Activated CD4-positive, alpha-beta T cell treated with anti-CD3 and anti-CD28 coated beads, Interleukin-2, amount 50 U/mL, for 24 hours (primary cell): ENCODE measurements around the gene LGI2.
"Not testable (repeated sequence)": the region's sequence is repeated elsewhere in the genome, so short reads cannot be mapped to it uniquely, and the experiment has no call there.

Experiments
- DNase-seq, 2 donors: peaks; one replicate each; pipeline ENCODE4 v3.0.0-alpha.2; 2020; ENCODE audit warnings: low read depth in 1 of 2, low spot score in 1 of 2

The LGI2 gene

GRCh38 chr4:25030277-25031076, at the start of gene LGI2:
Gene LGI2 (minus strand): TSS chr4:25030946. CDS start chr4:25030693, 253 bp downstream.
- no peak for DNase-seq

- no peak for DNase-seq
These were observed 47.8 kb upstream of the LGI2 start for GRCh38 chr4:25078523-25078922.

DNA sequence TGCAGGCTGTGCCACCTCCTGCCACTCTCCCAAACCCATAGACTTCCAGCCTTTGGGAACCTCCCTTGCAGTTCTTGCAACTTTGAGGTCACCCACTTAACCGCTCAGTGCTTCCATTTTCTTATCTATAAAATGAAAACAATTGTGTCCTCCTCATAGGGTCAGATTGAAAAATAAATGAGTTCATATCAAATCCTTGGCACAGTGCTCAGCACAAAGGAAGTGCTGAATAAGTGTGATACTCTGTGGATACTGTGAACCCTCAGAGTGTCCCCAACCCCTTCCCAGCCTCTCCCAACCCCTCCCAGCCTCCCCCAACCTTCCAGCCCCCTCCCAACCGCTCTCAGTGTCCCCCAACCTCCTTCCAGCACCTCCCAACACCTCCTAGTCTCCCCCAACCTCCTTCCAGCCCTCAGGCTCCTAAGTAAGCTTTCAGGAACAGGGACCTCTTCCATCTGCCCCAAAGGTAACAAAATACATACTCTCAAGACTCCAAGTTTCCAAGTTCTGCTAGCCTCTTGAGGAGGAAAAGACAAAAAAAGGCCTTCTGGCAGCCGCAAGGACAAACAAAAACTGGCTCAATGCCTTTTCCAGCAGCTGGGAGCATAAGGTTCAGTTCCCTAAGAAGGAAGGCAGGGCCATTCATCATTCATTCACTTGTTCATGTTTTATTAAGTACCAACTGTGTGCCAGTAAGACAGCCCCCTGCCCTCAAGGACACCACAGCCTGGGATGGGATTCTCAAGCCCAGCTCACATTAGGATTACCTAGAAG, 46.1 kb upstream of the LGI2 start:
- DNase-seq = no peak

DNA sequence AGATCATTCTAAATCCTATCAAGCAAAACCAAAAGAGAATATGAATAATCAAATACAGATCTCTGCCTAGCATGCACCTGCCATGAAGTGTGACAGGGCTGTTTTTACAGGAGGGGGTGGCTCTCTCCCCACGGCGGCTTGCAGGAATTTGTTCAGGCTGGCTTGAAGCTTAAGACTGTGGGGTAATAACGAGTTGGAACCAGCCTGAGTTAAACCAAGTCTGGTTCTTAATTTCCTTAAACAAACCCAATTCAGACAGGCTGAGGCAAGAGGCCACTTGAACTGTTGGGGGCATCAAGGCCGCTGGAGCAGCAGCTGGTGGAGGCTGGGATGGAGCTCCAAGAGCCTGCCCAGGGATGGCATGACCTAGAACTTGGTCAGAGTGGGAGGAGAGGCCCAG, 45.1 kb upstream of the LGI2 start:
- no peak for DNase-seq

- no peak for DNase-seq
These were observed 44.4 kb upstream of the LGI2 start for GRCh38 chr4:25075129-25075528.

DNA sequence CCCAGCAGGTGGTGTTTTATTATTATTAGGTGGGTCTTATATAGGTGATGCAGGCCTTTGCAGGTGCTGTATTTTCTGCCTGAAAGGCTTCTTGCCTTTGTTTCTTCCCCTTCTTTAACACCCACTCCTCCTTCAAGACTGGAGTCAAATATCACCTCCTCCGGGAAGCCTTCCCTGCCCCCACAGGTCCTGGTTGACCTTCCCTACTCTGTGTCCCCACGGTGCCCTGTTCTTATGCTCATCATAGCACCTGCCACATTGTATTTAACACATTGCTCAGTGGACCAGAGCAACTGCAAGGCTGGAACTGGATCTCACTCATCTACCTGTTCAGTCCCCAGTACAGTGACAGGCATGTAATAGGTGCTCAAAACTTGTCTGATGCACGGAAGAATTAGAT, 39.8 kb upstream of the LGI2 start:
- no peak for DNase-seq

DNA sequence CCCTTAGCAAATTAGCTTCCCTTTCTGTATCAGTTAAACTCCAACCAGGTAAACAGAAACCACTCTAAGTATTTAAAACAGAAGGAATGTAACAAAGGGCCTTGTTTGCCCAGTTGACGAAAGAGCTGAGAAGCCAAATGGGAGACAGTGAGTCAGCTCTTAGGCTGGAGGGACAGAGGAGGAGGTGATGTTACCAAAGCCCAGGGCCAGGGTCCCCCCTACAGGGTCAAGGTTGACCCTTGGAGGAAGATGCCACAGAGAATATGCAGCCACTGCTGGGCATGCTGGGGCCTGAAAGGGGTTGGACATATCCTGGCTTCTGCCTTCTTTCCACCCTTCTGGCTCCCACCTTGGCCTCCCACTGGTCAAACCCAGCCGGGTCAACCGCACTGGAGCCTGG, 38.3 kb upstream of the LGI2 start:
- DNase-seq = no peak

DNA sequence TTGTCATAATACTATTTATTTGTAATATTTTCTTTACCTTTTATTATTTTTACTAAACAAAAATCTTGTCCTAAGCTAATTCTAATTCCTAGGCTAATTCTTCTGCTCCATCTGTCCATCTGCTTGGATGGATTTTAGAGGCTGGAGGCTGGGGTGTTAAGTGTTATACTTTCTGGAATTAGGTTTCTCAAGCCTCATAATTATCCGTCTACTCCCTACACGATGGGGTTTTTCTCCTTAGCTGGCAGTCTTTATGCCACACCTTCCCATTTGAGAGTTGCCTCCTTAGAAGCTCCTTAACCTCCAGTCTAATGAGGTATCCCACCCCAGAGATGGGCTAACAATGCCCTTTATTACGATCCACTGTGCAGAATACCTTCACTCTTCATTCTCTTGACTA, 37.6 kb upstream of the LGI2 start:
- no peak for DNase-seq

DNA sequence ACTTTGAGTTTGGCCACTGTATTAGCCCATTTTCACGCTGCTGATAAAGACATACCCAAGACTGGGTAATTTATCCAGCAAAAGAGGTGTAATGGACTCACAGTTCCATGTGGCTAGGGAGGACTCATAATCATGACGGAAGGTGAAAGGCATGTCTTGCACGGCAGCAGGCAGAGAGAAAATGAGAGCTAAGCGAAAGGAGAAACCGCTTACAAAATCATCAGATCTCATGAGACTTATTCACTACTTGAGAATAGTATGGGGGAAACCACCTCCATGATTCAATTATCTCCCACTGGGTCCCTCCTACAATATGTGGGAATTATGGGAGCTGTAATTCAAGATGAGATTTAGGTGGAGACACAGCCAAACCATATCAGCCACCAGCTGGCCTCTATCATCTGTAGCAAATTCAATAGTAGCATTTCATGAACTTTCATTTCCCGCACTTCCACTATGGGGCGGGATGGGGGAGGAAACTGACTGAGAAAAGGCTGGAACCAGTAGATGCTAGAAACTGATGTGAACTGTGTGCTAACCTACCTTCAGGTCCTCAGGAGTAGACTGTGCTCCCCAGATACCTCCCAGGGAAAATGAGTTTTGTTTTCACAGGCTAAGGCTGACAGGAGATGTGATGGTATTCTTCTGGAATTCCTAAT, 35.3 kb upstream of the LGI2 start:
- no peak for DNase-seq

- DNase-seq = no peak
These were observed 34.7 kb upstream of the LGI2 start for GRCh38 chr4:25065431-25065858.

DNA sequence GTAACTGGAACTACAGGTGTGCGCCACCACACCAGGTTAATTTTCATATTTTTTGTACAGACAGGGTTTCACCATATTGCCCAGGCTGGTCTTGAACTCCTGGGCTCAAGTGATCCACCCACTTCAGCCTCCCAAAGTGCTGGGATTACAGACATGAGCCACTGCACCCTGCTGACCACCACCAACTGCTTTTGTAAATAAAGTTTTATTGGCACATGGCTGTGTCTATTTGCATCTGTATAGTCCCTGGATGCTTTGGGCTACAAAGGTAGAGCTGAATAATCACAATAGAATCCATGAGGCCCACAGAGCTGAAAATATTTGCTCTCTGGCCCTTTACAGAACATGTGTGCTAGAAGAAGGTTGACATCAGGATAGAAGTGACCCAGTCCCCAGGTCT, 33.7 kb upstream of the LGI2 start:
- not testable (repeated sequence) for DNase-seq

GRCh38 chr4:25063116-25063515, 32.4 kb upstream of the LGI2 start:
- no peak for DNase-seq

GRCh38 chr4:25062098-25062497, 31.4 kb upstream of the LGI2 start:
- DNase-seq = no peak

DNA sequence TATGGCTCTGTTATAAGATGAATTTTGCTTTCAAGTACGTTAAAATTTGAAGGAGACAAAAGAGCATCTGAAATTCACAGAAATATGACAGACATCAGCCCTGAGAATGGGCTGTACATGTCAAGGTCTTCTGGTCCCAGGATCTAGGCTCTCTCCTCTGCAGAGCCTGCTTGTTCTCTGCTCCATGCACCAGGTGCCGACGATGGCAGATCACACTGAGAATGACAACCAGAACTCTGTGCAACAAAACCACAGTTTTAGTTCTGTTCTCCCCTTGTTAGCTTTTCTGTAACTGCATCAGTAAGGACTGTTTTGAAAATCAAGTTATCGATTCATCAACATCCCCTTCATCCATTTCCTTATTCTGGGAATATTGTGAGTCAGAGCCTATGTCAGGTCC, 30.9 kb upstream of the LGI2 start:
- no peak for DNase-seq

GRCh38 chr4:25060963-25061340, 30.2 kb upstream of the LGI2 start:
- no peak for DNase-seq

GRCh38 chr4:25060241-25060962, 29.7 kb upstream of the LGI2 start:
- no peak for DNase-seq

DNA sequence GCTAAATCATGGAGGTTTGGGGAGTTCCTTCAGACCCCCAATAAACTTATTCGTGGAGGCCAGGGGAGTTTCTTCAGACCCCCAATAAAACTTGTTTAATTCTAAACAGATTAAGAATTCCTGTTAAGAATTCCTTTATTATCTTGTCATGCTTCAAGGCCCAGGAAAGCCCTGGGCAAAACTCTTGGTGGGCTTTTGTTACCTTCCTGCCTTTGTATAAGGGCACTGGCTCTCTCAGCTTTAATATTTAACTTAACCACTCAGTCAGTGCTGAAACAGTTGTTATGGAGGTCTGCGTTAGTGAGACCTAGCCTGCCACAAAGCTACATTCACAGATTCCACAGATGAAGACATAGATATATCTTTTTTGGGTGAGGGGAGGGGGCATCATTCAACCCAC, 29.0 kb upstream of the LGI2 start:
- no peak for DNase-seq

DNA sequence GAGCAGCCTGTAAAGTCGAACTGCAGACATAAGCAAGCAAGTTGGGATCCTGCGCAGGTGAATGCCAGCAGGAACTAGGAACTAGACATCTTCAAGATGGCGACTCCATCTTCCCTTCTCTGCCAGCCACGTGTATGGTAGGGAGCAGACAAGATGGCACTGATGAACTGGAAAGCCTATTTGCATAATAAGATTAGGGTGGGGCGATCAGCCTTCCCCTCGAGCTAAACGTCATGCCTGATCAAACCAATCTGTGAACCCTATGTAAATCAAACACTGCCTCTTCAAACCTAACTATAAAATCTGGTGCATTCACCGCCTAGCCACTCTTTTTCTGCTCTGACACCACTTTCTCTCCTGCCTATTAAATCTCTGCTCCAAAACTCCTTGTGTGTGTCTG, 28.1 kb upstream of the LGI2 start:
- no peak for DNase-seq

- no peak for DNase-seq
These were observed 26.6 kb upstream of the LGI2 start for GRCh38 chr4:25057299-25057698.

DNA sequence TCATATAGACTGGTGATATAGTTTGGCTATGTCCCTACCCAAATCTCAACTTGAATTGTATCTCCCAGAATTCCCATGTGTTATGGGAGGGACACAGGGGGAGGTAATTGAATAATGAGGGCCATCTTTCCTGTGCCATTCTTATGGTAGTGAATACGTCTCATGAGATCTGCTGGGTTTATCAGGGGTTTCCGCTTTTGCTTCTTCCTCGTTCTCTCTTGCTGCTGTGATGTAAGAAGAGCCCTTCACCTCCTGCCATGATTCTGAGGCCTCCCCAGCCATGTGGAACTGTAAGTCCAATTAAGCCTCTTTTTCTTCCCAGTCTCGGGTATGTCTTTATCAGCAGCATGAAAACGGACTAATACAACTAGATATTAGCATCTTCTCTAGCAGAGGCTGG, 21.3 kb upstream of the LGI2 start:
- not testable (repeated sequence) for DNase-seq

- no peak for DNase-seq
These were observed 20.8 kb upstream of the LGI2 start for GRCh38 chr4:25051534-25051933.
